HG02759 (cell line): ENCODE measurements around the gene FAM210B.
"Not testable (repeated sequence)": the region's sequence is repeated elsewhere in the genome, so short reads cannot be mapped to it uniquely, and the experiment has no call there.

Source experiments
- ATAC-seq: cut with Tn5 transposase; IDR thresholded peaks from one replicate; pipeline ENCODE4 v1.9.1; 2021; ENCODE audit warnings: mild to moderate bottlenecking, moderate library complexity; ENCODE audit not compliant: unreplicated experiment

FAM210B gene

DNA sequence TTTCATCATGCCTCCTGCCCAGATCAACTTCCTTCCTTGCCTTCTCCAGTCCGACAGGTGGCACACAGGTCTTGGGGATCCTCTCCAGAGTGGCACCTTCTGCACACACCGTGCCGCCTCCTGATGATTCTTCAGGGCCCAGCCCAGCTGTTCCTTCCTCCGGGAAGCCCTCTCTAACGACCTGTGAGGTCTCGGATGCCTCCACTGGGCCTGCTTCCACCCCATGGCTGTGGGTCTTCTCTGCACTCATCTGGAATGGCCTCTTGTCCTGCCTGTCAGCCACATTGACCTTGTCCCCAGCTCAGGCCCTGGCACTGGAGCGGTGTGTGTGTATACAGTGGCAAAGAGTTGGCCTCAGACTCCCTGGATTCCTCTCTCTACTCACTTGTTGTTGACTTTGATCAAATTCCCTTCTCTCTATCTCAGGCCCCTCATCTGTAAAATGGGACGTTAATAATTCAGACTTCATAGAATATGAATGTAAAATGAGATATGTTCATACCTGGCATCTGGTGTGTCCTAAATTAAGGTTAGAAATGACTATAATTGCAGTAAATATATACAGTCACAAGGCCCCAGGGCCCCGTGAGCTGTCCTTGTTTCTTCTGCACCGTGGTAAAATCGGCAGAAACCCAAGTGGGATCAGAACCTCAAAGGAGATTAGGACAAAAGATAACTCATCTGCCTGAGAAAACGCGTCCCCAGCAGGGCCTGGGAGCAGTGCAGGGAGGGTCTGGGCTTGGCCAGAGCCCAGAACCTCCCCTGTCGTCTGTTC, 1.5 kb downstream of the FAM210B start:
- no peak for ATAC-seq

- ATAC-seq = no peak
These were observed 2.1 kb downstream of the FAM210B start for GRCh38 chr20:56360908-56361205.

DNA sequence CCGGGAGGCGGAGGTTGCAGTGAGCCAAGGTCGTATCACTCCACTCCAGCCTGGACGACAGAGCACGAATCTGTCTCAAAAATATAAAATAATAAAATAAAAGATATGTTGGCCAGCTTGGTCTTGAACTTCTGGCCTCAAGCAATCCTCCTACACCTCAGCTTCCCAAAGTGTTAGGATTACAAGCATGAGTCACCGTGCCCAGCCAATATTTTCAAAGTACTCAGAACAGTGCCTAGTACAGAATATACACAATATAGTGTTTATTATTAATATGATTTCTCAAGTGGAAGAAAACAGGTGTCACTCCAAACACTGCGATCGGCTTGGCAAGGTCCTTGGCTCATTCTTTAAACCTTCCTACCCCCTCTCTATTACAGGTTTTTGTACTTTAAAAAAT, 3.1 kb downstream of the FAM210B start:
- no peak for ATAC-seq

- no peak for ATAC-seq
These were observed 4.1 kb downstream of the FAM210B start for GRCh38 chr20:56362833-56363413.

DNA sequence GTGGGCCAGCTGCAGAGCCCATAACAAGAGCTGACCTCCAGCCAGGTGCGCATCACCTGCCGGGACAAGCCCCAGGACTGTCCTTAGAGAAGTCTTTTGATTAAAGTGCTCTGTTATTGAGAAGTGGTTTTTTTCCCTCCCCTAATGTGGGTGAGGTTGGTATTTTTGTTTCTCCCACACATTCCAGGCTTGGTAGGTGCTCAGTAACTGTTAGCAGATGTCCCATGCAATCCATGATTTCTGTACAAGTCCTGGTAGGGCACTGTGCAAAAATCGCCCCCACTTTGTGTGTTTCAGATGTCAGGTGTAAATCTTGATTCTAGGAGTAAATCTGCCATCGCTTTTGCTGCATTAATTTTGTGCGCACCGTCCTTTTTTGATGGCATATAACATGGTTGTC, 4.7 kb downstream of the FAM210B start:
- ATAC-seq = no peak

DNA sequence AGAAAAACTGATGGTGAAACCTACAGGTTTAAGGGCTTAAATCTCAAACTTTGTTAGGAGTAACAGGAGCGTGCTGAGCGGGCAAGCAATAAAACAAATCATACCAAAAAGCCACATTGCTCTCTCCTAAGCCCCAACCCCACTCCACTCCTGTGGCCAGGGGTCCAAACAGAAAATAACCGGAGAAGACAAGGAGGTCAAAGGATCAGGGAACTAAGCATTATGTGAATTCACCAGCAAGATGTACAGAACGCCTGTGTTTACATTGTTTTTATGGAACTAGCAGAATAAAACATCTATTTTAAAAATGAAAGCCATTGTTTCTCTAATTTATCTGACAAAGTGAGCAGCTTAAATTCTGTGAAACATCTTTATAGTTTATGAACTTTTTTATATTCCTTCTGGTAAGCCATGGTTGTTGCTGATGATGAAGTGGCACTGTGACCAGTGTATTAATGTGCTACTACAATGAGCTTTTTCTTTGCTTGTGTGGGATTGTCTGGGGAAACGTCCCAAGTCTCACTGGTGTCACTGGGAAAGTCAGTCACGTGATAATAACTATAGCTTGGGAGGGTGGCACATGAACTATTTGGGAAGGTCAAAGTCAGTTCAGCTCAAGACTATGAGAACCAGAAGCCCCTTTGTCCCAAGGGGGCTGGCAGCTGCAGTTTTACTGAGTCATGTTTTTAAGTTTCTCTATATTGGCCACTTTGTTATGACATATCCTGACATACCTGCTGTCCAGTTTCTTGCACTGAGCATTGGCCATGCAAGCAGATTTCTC, 9.8 kb downstream of the FAM210B start:
- ATAC-seq = no peak

DNA sequence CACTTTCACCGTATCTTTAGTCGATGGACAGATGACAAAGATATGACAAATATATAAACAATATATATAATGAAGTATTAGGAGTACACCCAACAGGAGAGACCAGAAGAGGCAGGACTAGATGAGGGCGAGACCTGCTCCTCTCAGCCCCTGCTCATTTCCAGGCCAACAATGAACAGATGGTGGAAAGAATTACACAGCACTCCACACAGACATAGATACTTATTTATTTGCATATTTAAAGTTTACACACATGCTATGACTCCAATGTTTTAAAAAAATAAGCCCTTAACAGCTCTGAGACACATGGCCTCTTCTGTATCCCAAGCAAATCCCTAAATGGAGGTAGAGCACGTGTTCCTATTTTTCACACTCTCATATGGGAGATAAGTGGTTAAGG, 10.4 kb downstream of the FAM210B start:
- no peak for ATAC-seq

- no peak for ATAC-seq
These were observed 13.2 kb downstream of the FAM210B start for GRCh38 chr20:56371977-56372376.

- peak; percentile 63 for ATAC-seq
These were observed 14.1 kb downstream of the FAM210B start for GRCh38 chr20:56372850-56373249.

DNA sequence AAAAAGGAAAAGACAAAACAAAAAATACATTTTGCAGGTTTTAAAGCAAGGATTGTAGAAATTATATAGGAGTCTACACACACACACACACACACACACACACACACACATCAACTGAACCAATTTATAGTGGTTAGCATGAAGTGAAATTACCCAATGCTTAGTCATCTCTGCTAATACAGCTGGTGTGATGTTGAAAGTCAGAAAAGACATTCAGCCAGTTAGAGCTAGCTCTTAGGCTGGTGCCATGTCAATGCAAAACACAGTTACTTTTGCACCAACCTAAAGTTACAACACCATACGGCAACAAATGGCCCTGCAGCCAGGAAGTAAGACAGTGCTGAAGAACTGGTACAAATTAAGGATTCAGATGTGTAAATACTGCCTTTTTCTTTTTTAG, 15.2 kb downstream of the FAM210B start:
- ATAC-seq = peak; percentile 39

- ATAC-seq = no peak
These were observed 17.6 kb downstream of the FAM210B start for GRCh38 chr20:56376331-56376730.

DNA sequence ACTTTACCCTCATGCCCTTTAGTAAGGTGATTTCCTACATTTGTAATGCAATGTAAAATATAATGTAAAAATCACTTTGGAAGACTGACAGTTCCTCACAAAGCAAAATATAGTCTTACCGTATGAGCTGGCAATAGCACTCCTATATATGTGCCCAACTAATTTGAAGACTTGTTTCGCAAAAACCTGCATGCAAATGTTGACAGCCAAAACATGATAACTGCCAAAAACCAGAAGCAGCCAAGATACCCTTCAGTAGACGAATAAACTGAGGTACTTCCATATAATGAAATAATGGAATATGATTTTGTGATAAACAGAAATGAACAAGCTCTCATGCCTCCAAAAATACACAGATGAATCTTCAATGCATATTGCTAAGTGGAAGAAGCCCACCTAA, 19.6 kb downstream of the FAM210B start:
- ATAC-seq = no peak

DNA sequence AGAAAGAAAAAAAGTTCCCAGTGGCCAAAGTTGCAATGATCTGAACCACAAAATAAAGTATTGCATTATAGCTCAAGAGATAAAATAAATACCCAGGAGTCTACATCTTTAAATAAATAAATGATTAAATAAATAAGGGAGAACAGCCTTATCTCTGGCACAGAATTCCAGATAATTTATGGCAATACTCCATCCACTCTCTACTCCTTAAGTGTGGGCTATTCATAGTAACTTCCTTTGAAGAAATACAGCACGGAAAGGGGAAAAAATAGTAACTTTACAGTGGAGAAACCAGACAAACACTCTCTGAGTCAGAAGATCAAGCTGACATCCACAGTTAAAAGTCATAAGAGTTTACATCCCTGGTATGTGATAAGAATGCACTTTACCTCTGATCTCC, 21.6 kb downstream of the FAM210B start:
- ATAC-seq = no peak

- peak; percentile 42 for ATAC-seq
These were observed 22.7 kb downstream of the FAM210B start for GRCh38 chr20:56381501-56381900.

DNA sequence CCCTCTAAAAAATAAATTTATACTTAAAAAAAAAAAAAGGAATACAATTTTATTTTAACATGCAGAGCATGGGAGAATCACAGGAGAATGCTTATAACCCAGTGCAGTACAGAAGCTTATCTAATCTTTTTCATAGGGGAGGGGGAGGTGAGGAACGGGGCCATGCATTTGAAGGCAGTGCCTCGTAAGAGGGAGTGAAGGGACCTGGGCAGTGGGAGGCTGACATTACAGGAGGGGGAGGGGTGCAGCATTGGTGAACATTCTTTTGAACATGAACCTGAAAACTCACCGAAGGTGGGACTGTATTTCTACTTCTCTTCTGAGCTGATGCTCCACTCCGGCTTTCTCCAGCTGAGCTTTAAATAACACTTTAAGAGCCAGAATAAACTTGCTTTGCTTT, 23.9 kb downstream of the FAM210B start:
- no peak for ATAC-seq

DNA sequence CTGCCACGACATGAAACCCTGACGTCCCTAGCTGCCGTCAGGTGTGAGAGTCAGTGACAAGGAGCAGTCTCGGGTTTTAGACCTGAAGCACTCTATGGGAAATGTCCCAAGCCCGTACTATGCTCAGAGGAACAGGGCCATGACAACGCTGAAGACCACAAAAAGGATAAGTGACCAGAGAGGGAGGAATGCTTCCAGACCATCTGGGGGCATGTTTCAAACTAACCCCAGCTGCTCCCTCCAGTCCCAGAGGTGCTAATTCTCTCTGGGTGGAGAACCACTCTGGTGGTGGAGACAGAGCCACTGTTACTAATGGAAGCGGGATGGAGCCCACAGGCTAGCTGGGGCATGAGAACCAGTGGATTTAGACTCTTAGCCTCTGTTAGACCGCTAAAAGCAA, 24.6 kb downstream of the FAM210B start:
- ATAC-seq = no peak

- ATAC-seq = no peak
These were observed 26.4 kb downstream of the FAM210B start for GRCh38 chr20:56385130-56385529.

DNA sequence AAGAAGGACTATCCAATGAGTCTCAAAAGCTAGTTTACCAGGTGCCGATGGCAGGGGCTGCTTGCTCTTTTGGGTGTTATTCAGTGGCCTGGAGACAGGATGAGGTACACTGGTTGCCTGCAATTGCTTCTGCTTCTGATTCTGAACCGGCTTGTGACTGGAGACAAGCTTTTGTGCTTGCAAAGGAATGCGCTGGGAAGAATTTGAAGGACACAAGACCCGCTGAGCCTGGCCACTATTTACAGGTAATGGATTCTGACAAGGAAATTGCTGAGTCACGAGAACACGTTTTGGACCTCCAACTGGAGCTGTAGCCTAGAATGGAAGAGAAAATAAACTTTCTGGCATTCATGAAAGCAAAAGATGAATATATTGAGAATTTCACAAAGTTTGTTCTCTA, 27.4 kb downstream of the FAM210B start:
- no peak for ATAC-seq

DNA sequence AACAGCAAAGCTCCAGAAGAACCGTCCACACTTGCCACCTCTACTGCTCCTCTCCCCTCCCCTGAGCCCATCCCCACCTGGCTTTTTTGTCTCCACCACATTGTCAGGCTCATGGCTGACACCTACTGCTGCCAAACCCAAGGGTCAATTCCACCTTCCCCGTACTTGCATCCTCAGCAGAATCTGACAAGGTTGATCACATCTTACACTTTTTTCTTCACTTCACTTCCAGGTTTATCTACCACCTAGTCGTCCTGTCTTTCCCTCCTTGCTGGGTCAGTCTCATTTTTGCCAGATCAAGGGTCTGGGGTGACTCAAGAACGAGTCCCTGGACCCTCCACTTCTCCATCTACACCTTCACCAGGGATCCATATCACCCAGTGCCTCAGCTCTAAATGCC, 30.1 kb downstream of the FAM210B start:
- ATAC-seq = no peak

- no peak for ATAC-seq
These were observed 31.0 kb downstream of the FAM210B start for GRCh38 chr20:56389807-56390206.

- ATAC-seq = not testable (repeated sequence)
These were observed 31.6 kb downstream of the FAM210B start for GRCh38 chr20:56390396-56390795.

GRCh38 chr20:56391037-56391436, 32.3 kb downstream of the FAM210B start:
- ATAC-seq = no peak
